ENCODE results near the gene PRKCA.

DNA sequence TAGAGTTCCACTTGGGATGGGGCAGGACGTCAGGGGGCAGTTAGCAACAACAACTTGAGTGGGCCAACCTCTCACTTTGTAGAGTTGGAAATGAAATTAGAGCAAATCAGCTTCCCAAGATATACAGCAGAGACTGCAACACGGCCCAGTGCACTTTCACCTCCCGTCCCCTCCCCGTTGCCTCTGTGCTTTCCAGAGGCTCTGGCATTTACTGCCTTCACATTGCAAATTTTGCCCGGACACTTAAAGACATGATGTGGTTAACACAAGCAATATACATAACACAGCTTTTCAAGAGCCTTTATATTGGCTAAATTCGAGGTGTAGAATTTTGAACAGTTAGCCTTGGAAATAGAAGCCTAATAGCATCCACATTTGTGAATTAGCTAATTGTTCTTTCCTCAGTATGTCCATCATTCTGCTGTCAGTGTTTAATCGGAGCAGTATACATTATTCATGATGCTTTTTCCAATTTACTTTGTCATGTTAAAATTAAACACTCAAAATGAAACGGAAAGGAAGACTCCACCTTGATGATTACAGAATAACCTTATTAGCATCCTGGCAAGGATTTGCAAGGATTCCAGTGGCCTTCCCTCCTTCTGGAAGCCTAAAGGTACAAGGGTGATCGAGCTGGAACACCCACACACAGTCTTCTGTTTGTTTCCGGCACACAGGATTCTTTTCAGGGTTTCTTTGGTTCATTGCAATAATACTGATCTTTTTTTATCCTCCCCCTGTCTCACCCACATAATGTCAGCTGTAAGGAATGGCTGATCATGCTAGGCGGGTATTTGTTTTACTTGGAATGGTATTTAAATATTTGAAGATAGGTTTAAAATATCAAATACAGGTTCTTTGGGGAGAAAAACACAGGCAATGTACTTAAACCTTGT is 341.6 kb downstream of the PRKCA start:
- TF ChIP-seq, protein P1, sequence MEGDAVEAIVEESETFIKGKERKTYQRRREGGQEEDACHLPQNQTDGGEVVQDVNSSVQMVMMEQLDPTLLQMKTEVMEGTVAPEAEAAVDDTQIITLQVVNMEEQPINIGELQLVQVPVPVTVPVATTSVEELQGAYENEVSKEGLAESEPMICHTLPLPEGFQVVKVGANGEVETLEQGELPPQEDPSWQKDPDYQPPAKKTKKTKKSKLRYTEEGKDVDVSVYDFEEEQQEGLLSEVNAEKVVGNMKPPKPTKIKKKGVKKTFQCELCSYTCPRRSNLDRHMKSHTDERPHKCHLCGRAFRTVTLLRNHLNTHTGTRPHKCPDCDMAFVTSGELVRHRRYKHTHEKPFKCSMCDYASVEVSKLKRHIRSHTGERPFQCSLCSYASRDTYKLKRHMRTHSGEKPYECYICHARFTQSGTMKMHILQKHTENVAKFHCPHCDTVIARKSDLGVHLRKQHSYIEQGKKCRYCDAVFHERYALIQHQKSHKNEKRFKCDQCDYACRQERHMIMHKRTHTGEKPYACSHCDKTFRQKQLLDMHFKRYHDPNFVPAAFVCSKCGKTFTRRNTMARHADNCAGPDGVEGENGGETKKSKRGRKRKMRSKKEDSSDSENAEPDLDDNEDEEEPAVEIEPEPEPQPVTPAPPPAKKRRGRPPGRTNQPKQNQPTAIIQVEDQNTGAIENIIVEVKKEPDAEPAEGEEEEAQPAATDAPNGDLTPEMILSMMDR (conservative IDR thresholded peaks at IDR 0.05; ENCODE audit: low read length), result no peak
- TF ChIP-seq EZH2phosphoT487 (IDR thresholded peaks at IDR 0.05; ENCODE audit: borderline replicate concordance), result no peak
